Cardiac septum (tissue), 1 donor: ENCODE data around the gene SLC5A3. TPM values are rescaled to one million over a fixed set of nuclear protein-coding genes. Genes with fewer than 3 reads are reported as not detected.

Experiments
- DNase-seq: peaks from one replicate; pipeline ENCODE4 v3.0.0-alpha.2; 2020; ENCODE audit warnings: low spot score
- intact Hi-C: fragments of 100-400 bp; cut with DNase I; formaldehyde crosslinking; loops from one replicate; pipeline ENCODE4 v1.14.0; 2022
- total RNA-seq: library from RNA; stranded (reverse); fragmentation: NEBNext Ultra II Directional; extraction: Animal tissue kit (Norgen Biotek cat#: 25700); gene quantifications from one replicate; pipeline ENCODE4 v1.2.1, GENCODE V29; 2021
- donor health status: DM: no; HTN: no; CAD: no.

SLC5A3 gene
- total RNA-seq, 1 donor from 2014 or later = 5.0 TPM

DNA sequence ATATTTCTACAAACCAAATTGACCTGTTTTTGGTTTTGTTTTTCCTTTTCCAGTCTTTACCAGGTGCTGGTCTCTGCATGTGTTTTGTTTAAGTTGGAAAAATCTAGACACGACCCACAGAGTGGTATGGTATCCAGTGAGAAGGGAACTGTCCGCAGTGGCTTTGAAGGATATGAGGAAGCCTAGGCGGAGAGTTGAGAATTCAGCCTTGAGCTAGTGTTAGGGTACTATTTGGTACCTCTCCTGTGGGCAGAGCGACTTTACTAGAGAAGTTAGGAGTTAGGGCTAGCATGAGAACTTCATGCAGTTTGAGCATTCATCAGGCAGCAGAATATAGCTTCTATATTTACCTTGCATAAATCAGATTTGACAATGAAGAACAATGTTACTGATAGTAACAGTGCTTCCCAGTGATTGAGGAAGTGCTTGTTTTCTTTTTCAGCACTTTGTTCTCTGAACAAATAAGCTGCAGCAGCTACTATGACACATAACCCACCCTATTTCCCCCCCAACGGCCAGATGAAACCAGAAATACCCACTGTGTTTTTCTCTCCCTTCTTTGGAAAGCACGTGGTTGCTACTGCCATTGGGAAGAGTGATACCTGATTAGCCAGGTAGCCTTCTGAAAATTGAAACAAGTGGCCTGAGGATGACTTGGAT, 19.0 kb downstream of the SLC5A3 start:
- intact Hi-C loops = no loop called here
- no peak for DNase-seq

DNA sequence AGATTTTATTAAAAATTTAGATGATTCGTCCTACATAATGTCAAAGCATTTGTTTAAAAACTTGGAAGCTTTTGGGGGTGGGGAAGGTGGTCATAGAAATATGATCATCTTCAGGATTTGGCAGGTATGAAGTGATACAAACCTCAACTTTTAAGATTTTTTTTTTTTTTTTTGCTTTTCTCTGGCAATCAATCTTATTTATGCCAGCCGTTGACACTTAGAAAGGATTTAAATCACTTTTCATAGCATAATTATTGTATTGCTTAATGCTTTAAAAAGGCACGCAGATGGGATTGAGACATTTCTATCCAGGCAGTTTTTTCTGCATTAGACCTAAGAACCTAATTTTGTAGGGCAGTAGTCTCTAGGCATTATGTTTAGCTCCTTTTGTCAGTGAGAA, 19.7 kb downstream of the SLC5A3 start:
- intact Hi-C loops = no loop called here
- no peak for DNase-seq

DNA sequence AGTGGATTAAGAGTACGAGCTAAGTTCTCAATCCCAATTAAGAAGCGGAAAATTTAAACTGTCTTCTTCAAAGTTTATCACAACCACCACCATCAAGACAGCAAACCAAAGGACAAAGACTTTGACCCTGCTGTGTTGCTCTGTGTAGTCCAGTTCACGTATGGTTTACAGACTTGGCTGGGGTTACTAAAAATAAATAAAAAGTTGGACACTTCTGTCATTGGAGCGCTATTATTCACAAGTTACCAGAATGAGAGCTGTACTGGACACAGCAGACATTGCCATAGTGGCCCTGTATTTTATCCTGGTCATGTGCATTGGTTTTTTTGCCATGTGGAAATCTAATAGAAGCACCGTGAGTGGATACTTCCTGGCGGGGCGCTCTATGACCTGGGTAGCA, 21.6 kb downstream of the SLC5A3 start:
- DNase-seq = no peak
- intact Hi-C loops = no loop called here

DNA sequence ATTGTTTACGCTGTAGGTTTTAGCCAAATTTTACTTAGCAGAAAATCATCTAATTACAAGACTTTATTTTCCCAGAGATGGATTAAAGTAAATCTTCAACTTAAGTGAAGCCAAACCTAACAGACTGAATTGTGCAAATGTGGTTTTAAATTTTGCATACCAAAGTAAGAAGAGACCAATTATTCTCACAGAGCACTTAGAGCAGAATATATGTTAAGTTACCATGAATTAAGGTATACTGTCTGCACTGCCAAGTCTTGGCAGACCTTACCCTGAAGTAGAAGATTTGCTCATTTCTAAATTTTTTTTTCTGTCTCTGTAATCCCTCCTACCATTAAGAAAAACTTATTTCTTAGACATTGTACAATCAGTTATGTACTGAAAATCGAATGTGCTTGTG, 24.1 kb downstream of the SLC5A3 start:
- no peak for DNase-seq
- intact Hi-C loops = no loop called here

DNA sequence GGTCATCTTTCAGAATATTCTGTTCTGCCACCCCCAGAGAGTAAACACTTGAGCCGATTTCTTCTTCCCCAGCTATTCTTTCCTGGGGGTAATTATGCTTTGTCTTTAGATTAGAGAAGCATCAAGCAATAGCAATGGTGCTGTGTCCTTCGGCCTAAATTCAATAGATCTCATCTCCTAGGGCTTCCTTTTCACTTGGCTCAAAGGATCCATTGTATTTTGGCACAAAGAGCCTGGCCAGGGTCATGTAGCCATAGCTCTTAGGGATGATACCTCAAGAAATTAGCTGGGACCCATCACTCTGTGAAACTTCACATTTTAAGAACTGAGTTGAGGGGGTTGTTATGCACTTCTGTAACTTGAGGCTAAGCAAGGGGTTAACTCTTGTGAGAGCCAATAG, 27.0 kb downstream of the SLC5A3 start:
- intact Hi-C loops = no loop called here
- DNase-seq = no peak

DNA sequence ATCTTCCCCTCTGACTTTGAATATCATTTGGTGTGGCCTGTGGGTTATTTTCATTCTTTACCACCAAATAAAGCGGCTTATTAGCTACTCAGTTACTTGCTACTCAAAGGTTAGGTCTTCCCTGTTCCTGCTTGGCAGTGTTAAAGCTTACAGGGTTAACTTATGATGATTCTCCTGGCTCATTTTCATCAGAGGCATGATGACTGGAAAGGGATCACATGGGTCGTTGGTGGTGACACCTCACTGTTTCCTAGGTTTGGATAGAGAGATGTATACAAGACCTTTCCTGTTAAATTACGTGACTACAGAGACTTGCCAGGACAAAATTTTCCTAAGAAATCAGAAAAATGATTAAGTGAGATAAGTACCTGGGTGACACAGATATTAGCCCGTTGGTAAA, 27.4 kb downstream of the SLC5A3 start:
- no peak for DNase-seq
- intact Hi-C loops = no loop called here

DNA sequence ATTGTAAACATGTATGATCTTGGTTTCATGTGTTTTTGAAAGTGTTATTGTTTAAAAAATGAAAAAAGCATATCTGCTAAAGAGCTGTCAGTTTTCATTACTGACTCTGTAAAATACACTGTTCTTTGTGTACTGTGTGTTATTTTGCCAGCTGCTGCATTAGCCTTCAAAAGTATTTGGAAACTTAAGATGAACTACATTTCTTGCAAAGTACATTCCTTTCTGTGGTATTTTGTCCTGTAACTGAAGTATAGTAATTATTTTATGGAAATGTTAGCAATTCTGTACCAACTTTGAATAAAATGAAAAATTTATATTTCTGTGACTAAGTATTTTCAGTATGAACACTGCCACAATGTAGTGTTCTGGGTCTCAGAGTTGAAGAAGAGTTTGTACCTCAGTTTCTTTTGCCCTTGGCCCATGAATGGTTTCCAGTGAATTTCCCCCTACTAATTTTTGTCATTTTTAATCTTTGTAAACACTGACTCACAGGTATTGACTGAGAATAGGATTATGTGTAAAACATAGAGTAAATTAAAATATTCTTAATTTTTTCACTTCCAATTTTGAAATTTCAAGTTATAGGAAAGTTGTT, 32.7 kb downstream of the SLC5A3 start:
- DNase-seq = no peak
- intact Hi-C loops = no loop called here

DNA sequence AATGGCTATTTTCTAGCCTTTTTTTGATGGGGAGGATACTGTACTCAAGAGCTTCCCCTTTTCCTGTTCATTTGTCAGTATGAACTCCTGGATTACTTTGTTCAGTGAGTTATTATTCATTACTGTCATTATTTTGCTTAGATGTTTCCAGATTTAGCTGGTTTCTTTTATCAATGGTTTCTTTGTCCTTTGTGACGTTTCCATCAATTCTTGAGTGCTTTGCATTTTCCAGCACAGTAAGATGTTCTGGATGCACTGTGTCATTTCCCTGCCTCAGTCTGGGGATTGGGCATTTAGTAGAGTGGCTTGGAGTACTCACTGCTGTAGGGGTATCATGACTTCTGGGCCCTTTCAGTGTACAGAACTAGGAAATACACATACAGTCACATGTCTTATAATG, 34.2 kb downstream of the SLC5A3 start:
- no peak for DNase-seq
- intact Hi-C loops = no loop called here

DNA sequence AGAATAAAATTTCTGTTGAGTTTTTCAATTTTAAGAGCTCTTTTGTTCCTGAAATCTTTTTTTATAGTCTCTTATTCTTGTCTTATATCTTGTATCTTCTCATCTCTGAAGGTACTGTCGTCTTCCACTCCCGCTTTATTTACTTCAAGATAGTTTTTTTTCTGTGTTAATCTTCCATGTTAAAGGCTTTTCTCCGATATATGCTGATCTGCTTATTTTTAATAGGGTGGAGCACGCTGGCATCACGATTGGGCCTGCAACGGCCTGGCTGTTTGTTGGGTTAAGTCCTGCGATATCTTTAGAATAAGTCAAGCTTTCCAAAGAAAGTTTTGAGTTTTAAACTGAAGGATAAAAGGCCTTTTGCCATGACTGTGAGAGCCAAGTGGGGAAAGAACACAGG, 35.7 kb downstream of the SLC5A3 start:
- intact Hi-C loops = no loop called here
- DNase-seq = no peak

DNA sequence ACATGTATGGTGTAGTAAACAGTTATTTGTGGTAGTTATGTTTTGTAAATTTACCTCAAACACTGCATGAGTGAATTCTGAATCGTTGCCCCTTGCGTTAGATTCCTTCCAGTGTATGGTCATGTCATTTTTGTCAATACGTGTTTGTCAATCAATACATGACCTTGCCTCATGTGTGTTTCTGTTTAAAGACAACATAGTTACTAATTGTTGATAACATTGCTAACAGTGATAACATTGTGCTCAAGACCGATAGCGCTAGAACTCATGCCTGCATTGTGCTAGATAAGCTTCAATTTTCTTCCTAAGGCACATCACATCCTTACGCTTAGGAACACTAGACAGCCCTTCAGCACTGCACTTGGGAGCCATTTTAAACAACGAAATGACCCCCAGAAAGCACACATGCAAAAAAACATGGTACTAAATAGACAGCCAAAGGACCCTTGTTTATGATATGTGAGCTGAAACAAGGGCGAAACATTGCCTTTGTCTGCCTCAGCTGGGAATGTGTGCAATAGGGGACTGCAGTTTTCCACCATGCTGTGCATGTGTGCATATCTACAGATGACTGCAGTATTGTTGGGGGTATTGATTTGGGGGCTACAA, 37.3 kb downstream of the SLC5A3 start:
- intact Hi-C loops = no loop called here
- DNase-seq = no peak

DNA sequence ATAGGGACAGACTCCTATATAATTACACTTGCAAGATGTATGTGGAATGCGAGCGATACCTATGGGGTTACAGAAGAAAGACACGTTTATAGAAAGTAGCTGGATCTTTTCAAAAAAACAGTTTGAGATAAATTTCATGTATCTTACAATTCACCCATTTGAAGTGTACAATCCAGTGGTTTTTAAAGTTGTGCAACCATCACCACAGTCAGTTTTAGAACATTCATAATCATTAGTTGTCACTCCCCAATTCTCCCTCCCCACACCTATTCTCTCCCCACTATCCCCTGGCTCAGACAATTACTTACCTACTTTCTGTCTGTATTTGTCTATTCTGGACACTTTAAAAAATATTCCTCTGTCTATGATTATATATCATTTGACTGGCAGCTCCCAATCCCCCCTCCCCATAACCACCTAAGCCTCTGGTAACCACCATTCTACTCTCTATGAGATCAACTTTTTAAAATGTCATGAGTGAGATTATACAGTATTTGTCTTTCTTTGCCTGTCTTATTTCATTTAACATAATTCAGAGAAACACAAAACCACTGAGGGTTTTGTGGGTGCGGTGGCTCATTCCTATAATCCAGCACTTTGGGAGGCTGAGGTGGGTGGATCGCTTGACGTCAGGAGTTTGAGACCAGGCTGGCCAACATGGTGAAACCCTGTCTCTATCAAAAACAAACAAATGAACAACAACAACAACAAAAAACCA, 39.1 kb downstream of the SLC5A3 start:
- no peak for DNase-seq
- intact Hi-C loops = no loop called here

DNA sequence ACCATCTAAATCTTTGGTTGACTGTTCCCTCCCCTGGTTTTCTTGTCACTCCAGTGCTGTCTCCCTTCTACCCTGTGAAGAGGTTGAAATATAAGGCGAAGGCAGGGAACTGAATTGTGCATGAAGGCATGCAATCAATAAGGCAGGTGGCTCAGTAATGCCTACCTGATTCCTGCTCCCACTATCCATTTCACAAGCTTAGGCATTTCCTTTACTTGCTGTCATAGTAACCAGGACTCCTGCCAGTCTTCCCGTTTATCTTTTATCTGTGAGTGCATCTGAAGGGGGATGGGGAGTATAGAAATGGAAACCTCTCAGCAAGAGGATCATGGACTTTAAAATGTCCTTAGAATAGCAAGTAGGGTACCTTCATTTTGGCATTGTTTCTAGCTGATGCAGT, 40.5 kb downstream of the SLC5A3 start:
- intact Hi-C loops = no loop called here
- no peak for DNase-seq

DNA sequence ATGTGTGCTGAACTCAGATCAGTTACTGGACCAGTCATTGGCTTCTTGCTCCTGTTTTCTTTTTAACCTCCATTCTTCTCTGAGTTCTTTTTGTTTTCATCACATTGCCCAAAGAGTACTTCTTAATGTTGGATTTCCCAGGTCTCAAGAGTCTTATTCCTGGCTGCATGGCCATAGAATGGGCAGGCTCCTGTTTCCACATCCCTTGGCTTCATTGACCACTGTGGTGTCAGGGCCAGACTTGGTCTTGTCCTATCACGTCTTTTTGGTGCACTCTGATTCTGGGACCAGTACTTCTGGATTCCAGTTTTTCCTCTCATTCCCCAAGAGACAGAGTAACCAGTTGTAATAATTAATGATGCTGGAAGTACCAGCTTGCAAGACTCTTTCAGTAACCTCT, 41.8 kb downstream of the SLC5A3 start:
- intact Hi-C loops = no loop called here
- no peak for DNase-seq

DNA sequence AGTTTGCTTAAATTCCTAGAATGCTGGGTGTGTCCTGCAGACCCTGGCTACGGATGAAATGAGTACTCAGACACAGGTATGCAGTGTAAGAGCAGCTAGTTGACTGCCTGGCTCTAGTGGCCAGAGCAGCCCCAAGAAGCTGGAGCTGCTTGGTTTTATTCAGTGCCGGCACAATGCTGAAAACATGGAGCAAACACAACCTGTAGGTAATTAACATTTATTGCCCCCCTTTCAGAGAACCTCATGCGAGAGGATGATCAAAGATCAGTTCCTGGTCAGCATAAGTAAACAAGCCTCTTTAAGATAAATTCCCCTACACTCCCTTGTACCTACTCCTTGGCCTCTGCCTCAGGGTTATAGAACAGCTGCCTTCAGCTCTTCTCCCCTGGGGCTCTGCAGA, 43.2 kb downstream of the SLC5A3 start:
- DNase-seq = no peak
- intact Hi-C loops = no loop called here

DNA sequence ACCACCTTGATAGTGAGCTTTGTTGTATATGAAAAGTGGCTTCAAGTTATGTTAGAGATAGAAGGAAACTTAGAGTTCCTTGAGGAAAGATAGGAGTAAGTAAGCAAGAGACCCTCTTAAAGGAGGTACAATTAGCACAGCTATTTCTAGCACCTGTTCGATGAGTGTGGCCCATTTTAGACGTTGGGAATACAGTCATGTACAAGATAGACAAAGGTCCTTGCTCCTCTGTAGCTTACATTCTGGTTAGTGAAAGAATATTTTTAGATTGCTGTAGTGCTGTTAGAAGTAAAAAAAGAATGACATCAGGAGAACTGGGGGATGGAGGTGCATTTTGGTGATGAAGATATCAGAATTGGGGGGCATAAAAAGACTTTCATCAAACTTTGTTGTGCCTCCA, 47.5 kb downstream of the SLC5A3 start:
- intact Hi-C loops = no loop called here
- no peak for DNase-seq

DNA sequence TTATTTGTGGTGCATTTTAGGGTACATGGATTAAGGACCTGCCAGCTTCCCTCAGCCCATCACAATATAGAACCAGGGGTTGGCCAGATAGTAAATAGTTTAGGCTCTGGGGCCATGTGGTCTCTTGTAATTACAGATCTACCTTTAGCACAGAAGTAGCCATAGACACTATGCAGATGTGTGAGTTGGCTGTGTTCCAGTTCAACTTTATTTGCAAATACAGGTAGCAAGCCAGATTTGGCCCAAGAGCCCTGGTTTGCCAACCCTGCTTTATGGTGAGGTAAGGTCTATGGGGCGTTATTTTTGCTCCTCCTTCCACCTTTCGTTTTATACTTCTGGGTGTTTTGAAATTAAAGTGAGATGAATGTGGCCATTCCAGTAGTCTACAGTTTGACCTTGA, 48.7 kb downstream of the SLC5A3 start:
- intact Hi-C loops = no loop called here
- DNase-seq = no peak

Other genes with a start within 250 kb of the SLC5A3 start
- 556 TPM for gene ATP5PO, start 157.8 kb upstream of the SLC5A3 start, total RNA-seq
- 30.2 TPM for gene MRPS6, start within 50 bp of the SLC5A3 start, total RNA-seq